Activated CD8-positive, alpha-beta T cell treated with anti-CD3 and anti-CD28 coated beads, Interleukin-2, amount 10 ng/mL, durations not matched to agents 7 days and 5 days (primary cell): Measurements from ENCODE around the gene KRTAP9-4. TPM values are rescaled to one million over a fixed set of nuclear protein-coding genes. Genes with fewer than 3 reads are reported as not detected.
"Not testable (repeated sequence)": the region's sequence is repeated elsewhere in the genome, so short reads cannot be mapped to it uniquely, and the experiment has no call there.

Source experiments
- ATAC-seq: fragments of 150-1000 bp; cut with Tn5 transposase; one replicate; pipeline ENCODE4 v1.10.0; 2021; ENCODE audit warnings: moderate library complexity
- CTCF ChIA-PET: fragments of 350-600 bp; sonication (Branson Sonifier 250); formaldehyde crosslinking; loops from one replicate; lab custom pipeline; 2021; ENCODE audit warnings: antibody characterized with exemption; lab: Charles Lee
- POLR2A ChIA-PET: fragments of 350-600 bp; sonication (Branson Sonifier 250); formaldehyde crosslinking; loops from one replicate; lab custom pipeline; 2021; ENCODE audit warnings: antibody characterized with exemption; lab: Charles Lee
- DNase-seq: peaks from one replicate; pipeline ENCODE4 v3.0.0-alpha.2; 2020
- H3K27ac Mint-ChIP-seq: one replicate; pipeline ENCODE4 v1.8.0; 2021; ENCODE audit warnings: mild to moderate bottlenecking, mixed read lengths
- H3K27me3 Mint-ChIP-seq: one replicate; pipeline ENCODE4 v1.8.0; 2021; ENCODE audit warnings: low read depth, mixed read lengths
- H3K36me3 Mint-ChIP-seq: one replicate; pipeline ENCODE4 v1.8.0; 2021; ENCODE audit warnings: low read depth, mixed read lengths
- H3K4me1 Mint-ChIP-seq: one replicate; pipeline ENCODE4 v1.8.0; 2021; ENCODE audit warnings: low read depth, mixed read lengths
- H3K4me3 Mint-ChIP-seq: one replicate; pipeline ENCODE4 v1.8.0; 2021; ENCODE audit warnings: mild to moderate bottlenecking, mixed read lengths
- H3K9me3 Mint-ChIP-seq: one replicate; pipeline ENCODE4 v1.8.0; 2022; ENCODE audit warnings: mixed read lengths; ENCODE audit not compliant: insufficient read depth
- total RNA-seq, 2 experiments: library from RNA; stranded (reverse); gene quantifications; one replicate each; pipeline ENCODE4 v1.2.3, GENCODE V29; 2021

The KRTAP9-4 gene, protein sequence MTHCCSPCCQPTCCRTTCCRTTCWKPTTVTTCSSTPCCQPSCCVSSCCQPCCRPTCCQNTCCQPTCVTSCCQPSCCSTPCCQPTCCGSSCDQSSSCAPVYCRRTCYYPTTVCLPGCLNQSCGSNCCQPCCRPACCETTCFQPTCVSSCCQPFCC
- total RNA-seq: not detected

DNA sequence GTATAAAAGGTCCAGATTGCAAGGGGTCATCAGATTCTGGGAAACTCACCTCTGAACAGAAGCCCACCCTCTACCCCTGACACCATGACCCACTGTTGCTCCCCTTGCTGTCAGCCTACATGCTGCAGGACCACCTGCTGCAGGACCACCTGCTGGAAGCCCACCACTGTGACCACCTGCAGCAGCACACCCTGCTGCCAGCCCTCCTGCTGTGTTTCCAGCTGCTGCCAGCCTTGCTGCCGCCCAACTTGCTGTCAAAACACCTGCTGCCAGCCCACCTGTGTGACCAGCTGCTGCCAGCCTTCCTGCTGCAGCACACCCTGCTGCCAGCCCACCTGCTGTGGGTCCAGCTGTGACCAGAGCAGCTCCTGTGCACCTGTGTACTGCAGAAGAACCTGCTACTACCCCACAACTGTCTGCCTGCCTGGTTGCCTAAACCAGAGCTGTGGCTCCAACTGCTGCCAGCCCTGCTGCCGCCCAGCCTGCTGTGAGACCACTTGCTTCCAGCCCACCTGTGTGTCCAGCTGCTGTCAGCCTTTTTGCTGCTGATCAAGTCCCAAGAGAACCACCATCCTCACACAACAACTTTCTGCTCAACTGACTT lies at the start of gene KRTAP9-4:
KRTAP9-4 (plus strand) TSS at position 51 of the 604 bp plus-strand sequence; CDS start at position 85, 34 bp downstream.
- POLR2A ChIA-PET, H3K9me3 Mint-ChIP-seq, H3K36me3 Mint-ChIP-seq, DNase-seq, H3K27ac Mint-ChIP-seq, H3K4me3 Mint-ChIP-seq, H3K4me1 Mint-ChIP-seq, ATAC-seq: not testable (repeated sequence)
- CTCF ChIA-PET: interaction anchor here (1.5 kb wide), 1 partner anchor 446 kb away, joined by 3 read pairs; no protein-coding TSS in a partner anchor
- peaks cover 14% of the 10 kb centered on the region for H3K27me3 Mint-ChIP-seq

DNA sequence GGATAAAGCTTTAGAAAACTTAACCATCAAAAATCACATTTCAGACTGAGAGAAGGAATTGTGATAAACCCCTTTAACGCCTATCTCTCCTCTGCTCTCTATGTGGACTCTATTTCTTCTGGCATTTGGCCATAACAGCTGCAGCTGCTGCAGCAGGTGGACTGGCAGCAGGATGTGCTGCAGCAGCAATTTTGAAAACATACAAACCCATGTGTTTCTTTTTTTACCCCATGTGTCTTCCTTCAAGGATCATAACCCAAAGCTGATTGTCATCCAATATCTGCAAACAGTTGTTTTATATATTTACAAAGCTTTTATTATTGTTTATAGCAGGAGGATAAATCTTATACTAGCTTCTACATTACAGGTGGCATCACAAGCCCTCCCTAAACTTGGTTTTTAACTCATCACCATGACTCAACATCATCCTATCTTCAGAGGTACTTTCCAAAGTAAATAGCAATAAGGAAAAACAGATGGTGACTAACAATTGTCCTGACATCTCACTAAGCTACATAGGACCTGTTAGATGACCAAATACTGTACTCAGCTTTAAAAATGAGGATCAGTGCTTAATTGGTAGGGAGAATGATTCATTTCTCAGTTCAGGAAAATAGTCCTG lies 37.5 kb upstream of the KRTAP9-4 start:
- Mint-ChIP-seq H3K4me3 (no peak overlapping the region), H3K9me3 (no peaks in the 10 kb centered on the region), H3K27me3 (peaks cover 10% of the 10 kb centered on the region), H3K27ac (no peak overlapping the region), H3K36me3 (no peaks in the 10 kb centered on the region), H3K4me1 (no peaks in the 10 kb centered on the region)
- ChIA-PET CTCF (no interaction called here), POLR2A (no interaction called here)
- DNase-seq: no peak
- ATAC-seq: no peak

DNA sequence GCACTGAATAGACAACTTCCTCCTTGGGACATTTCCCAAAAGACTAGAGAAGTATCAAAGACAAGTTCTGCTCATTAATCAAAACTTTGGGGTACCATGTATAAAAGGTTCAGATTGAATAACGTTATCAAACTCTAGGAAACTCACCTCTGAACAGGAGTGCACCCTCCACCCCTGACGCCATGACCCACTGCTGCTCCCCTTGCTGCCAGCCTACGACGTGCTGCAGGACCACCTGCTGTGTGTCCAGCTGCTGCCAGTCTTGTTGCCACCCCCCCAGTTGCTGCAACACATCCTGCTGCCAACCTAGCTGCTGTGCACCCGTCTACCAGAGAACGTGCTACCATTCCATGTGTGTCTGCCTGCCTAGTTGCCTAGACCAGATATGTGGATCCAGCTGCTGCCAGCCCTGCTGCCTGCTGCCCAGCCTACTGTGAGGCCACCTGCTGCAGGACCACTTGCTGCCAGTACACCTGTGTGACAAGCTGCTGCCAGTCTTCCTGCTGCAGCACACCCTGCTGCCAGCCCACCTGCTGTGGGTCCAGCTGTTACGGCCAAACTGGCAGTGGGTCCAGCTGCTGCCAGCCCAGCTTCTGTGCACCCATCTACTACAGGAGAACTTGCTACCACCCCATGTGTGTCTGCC lies 36.8 kb upstream of the KRTAP9-4 start:
- no peak for DNase-seq
- no peak overlapping the region for H3K4me3 Mint-ChIP-seq
- ATAC-seq: no peak
- peaks cover 10% of the 10 kb centered on the region for H3K27me3 Mint-ChIP-seq
- ChIA-PET POLR2A (no interaction called here), CTCF (no interaction called here)
- no peak overlapping the region for H3K27ac Mint-ChIP-seq
- H3K4me1 Mint-ChIP-seq: no peaks in the 10 kb centered on the region
- no peaks in the 10 kb centered on the region for H3K9me3 Mint-ChIP-seq
- H3K36me3 Mint-ChIP-seq: no peaks in the 10 kb centered on the region

DNA sequence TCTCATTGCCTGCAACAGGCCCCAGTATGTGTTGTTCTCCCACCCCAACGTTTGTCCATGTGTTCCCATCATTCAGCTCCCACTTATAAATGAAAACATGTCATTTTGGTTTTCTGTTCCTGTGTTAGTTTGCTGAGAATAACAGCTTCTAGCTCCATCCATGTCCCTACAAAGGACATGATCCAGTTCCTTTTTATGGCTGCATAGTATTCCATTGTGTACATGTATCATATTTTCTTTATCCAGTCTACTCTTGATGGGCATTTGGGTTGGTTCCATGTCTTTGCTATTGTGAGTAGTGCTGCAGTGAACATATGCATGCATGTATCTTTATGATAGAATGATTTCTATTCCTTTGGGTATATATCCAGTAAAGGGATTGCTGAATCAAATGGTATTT lies 33.8 kb upstream of the KRTAP9-4 start:
- CTCF ChIA-PET: no interaction called here
- H3K27ac Mint-ChIP-seq: no peak overlapping the region
- H3K27me3 Mint-ChIP-seq: no peaks in the 10 kb centered on the region
- no peak for ATAC-seq
- no peak for DNase-seq
- POLR2A ChIA-PET: no interaction called here
- H3K9me3 Mint-ChIP-seq: no peaks in the 10 kb centered on the region
- H3K4me1 Mint-ChIP-seq: no peaks in the 10 kb centered on the region
- H3K4me3 Mint-ChIP-seq: no peak overlapping the region
- no peaks in the 10 kb centered on the region for H3K36me3 Mint-ChIP-seq

DNA sequence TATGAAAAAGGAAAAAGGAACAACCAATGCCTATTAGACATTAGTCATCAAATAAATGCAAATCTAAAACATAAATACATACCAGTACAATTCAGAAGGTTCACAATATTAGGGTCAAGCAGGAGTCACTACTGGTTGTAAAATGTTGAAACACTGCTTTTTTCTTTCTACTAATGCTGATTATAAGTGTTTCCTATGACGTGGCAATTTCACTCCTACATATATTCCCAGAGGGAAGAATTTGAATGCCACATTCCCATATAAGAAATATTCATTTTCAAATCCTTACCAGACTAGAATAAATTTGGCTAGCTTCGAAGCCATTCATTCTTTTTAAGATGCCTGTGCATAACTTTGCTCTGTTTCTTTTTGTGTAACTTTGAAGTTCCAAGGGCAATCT lies 25.7 kb upstream of the KRTAP9-4 start:
- ChIA-PET CTCF (no interaction called here), POLR2A (no interaction called here)
- Mint-ChIP-seq H3K4me3 (no peak overlapping the region), H3K4me1 (no peaks in the 10 kb centered on the region), H3K9me3 (no peaks in the 10 kb centered on the region), H3K27me3 (peaks cover 2% of the 10 kb centered on the region), H3K36me3 (no peaks in the 10 kb centered on the region), H3K27ac (no peak overlapping the region)
- no peak for ATAC-seq
- no peak for DNase-seq

DNA sequence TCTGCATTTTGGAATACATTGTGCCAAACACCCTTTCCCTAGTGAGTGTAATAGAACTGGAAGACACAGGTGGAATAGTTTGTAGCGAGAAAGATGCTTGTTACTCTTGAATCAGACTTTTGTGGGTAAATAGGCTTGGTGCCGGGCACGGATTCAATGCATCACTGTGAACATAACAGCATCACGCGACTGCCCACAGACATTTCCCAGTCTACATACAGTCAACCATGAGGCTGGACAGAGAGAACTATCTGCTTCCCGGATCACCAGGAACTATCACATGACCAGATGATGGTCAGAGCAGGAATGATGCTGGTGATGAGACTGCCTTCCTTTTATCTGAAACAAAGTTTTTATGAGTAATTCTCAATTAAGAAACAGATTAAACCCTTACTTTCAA lies 23.4 kb upstream of the KRTAP9-4 start:
- Mint-ChIP-seq H3K27me3 (peaks cover 2% of the 10 kb centered on the region), H3K4me1 (no peaks in the 10 kb centered on the region), H3K9me3 (no peaks in the 10 kb centered on the region), H3K4me3 (no peak overlapping the region), H3K27ac (no peak overlapping the region), H3K36me3 (no peaks in the 10 kb centered on the region)
- POLR2A ChIA-PET: no interaction called here
- no peak for ATAC-seq
- DNase-seq: no peak
- CTCF ChIA-PET: no interaction called here

DNA sequence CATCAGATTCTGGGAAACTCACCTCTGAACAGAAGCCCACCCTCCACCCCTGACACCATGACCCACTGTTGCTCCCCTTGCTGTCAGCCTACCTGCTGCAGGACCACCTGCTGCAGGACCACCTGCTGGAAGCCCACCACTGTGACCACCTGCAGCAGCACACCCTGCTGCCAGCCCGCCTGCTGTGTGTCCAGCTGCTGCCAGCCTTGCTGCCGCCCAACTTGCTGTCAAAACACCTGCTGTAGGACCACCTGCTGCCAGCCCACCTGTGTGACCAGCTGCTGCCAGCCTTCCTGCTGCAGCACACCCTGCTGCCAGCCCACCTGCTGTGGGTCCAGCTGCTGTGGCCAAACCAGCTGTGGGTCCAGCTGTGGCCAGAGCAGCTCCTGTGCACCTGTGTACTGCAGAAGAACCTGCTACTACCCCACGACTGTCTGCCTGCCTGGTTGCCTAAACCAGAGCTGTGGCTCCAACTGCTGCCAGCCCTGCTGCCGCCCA lies 22.8 kb upstream of the KRTAP9-4 start, which contains the start of gene KRTAP9-2:
KRTAP9-2 (plus strand) TSS at position 51 of the 498 bp plus-strand sequence; CDS start at position 58, 7 bp downstream.
- H3K36me3 Mint-ChIP-seq, DNase-seq, CTCF ChIA-PET, ATAC-seq, POLR2A ChIA-PET, H3K9me3 Mint-ChIP-seq, H3K4me1 Mint-ChIP-seq, H3K27ac Mint-ChIP-seq, H3K4me3 Mint-ChIP-seq, H3K27me3 Mint-ChIP-seq: not testable (repeated sequence)

DNA sequence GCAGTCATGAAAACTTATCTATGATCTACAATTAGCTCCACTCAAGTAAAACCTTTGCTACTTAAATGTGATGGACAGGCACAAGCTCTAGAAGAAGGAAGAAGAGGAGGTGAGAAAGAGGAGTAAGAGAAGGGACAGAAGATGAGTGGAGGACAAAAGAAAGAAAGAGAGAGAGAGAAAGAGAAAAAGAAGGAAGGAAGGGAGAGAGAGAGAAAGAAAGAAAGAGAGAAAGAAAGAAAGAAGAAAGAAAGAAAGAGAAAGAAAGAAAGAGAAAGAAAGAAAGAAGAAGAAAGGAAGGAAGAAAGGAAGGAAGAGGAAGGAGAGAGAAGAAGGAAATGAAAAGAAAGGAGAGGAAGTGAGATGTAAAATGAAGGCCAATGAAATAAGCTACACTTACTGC lies 19.4 kb upstream of the KRTAP9-4 start:
- no peaks in the 10 kb centered on the region for H3K36me3 Mint-ChIP-seq
- H3K27ac Mint-ChIP-seq: no peak overlapping the region
- CTCF ChIA-PET: no interaction called here

DNA sequence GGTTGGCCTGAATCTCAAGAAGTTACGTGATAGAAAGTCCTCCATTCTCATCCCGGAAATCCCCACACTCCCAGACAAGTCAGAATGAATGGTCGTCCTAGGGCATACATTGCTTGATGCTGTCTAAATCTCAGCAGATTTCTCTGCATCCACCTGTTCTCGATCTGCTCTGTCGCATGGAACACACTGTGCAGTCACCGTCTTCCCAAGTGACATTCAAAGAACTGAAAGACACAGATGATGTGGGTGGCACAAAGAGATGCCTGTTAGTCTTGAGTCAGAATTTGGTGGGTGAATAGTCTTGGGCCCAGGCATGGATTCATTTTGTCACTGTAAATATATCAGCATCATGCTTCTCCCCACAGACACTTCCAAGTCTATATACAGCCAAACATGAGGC lies 17.8 kb upstream of the KRTAP9-4 start:
- Mint-ChIP-seq H3K27ac (no peak overlapping the region), H3K4me1 (no peaks in the 10 kb centered on the region), H3K36me3 (no peaks in the 10 kb centered on the region), H3K4me3 (no peak overlapping the region), H3K27me3 (peaks cover 9% of the 10 kb centered on the region), H3K9me3 (no peaks in the 10 kb centered on the region)
- no peak for DNase-seq
- ChIA-PET POLR2A (no interaction called here), CTCF (no interaction called here)
- ATAC-seq: no peak

More for the DNA sequence above, 19.4 kb upstream of the KRTAP9-4 start:
- POLR2A ChIA-PET: interaction anchor here (0.7 kb wide), 1 partner anchor 459 kb away, joined by 6 read pairs; no protein-coding TSS in a partner anchor
- no peaks in the 10 kb centered on the region for H3K9me3 Mint-ChIP-seq
- DNase-seq: no peak
- no peaks in the 10 kb centered on the region for H3K4me1 Mint-ChIP-seq
- peaks cover 5% of the 10 kb centered on the region for H3K27me3 Mint-ChIP-seq
- no peak for ATAC-seq
- no peak overlapping the region for H3K4me3 Mint-ChIP-seq

DNA sequence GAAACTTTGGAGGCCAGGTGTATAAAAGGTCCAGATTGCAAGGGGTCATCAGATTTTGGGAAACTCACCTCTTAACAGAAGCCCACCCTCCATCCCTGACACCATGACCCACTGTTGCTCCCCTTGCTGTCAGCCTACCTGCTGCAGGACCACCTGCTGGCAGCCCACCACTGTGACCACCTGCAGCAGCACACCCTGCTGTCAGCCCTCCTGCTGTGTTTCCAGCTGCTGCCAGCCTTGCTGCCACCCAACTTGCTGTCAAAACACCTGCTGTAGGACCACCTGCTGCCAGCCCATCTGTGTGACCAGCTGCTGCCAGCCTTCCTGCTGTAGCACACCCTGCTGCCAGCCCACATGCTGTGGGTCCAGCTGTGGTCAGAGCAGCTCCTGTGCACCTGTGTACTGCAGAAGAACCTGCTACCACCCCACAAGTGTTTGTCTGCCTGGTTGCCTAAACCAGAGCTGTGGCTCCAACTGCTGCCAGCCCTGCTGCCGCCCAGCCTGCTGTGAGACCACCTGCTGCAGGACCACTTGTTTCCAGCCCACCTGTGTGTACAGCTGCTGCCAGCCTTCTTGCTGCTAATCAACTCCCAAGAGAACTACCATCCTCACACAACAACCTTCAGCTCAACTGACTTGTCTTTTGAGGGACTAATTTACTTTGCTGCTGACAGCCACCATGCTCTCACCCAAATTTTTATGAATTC lies 16.9 kb upstream of the KRTAP9-4 start, which contains the start of gene KRTAP9-3:
KRTAP9-3 (plus strand) TSS at position 51 of the 707 bp plus-strand sequence; CDS start at position 104, 53 bp downstream.
- POLR2A ChIA-PET: not testable (repeated sequence)
- CTCF ChIA-PET: interaction anchor here (1.4 kb wide), 1 partner anchor 90 kb away, joined by 3 read pairs; no protein-coding TSS in a partner anchor

DNA sequence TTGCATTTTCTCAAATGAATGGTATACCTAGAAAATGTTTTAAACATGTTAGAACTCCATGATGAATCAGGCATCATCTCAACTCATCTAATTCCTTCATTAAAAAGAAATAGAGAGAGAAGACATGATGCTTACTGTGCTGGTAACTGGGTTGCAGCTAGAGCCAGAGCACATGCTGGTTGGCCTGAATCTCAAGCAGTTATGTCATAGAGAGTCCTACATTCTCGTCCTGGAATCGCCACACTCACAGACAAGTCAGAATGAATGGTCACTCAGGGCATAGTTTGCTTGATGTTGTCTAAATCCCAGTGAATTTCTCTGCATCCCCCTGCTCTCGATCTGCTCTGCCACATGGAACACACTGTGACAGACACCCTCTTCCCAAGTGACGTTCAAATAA lies 12.4 kb upstream of the KRTAP9-4 start:
- POLR2A ChIA-PET, ATAC-seq, H3K4me1 Mint-ChIP-seq, H3K9me3 Mint-ChIP-seq, CTCF ChIA-PET, H3K4me3 Mint-ChIP-seq, DNase-seq, H3K27ac Mint-ChIP-seq, H3K36me3 Mint-ChIP-seq: not testable (repeated sequence)
- H3K27me3 Mint-ChIP-seq: peaks cover 10% of the 10 kb centered on the region

More for the DNA sequence above, 16.9 kb upstream of the KRTAP9-4 start, which contains the start of gene KRTAP9-3:
- H3K9me3 Mint-ChIP-seq, H3K4me3 Mint-ChIP-seq, DNase-seq, H3K27ac Mint-ChIP-seq, H3K36me3 Mint-ChIP-seq, ATAC-seq, H3K4me1 Mint-ChIP-seq: not testable (repeated sequence)
- peaks cover 12% of the 10 kb centered on the region for H3K27me3 Mint-ChIP-seq
